WTC11 (cell line): ENCODE results near the gene EDEM2. TPM values are rescaled to one million over a fixed set of nuclear protein-coding genes. Genes with fewer than 3 reads are reported as not detected.
A peak's percentile ranks its signal among the peaks of the same experiment; 100 is the strongest.

Source experiments
- ATAC-seq: fragments of 200-7000 bp; cut with Tn5 transposase; 2 replicates; pipeline ENCODE4 v1.10.0; 2021; ENCODE audit warnings: mild to moderate bottlenecking, moderate library complexity
- CTCF ChIA-PET: fragments of 300-600 bp; sonication (Branson Sonifier 250); formaldehyde crosslinking; loops from one replicate; lab custom pipeline; 2021; ENCODE audit warnings: antibody characterized with exemption; lab: Charles Lee
- POLR2A ChIA-PET: fragments of 350-600 bp; sonication (Branson Sonifier 250); formaldehyde crosslinking; loops from one replicate; lab custom pipeline; 2021; ENCODE audit warnings: antibody characterized with exemption; lab: Charles Lee
- DNase-seq: peaks from one replicate; pipeline ENCODE4 v3.0.0; 2021; ENCODE audit warnings: low spot score
- H3K27ac Mint-ChIP-seq: 2 replicates; pipeline ENCODE4 v1.8.0; 2021; ENCODE audit warnings: mixed read lengths
- H3K27me3 Mint-ChIP-seq: 2 replicates; pipeline ENCODE4 v1.8.0; 2021; ENCODE audit warnings: low read depth, mild to moderate bottlenecking, moderate library complexity, mixed read lengths
- H3K36me3 Mint-ChIP-seq: 2 replicates; pipeline ENCODE4 v1.8.0; 2021; ENCODE audit warnings: mixed read lengths
- H3K4me1 Mint-ChIP-seq: 2 replicates; pipeline ENCODE4 v1.8.0; 2022; ENCODE audit warnings: mixed read lengths
- H3K4me3 Mint-ChIP-seq: 2 replicates; pipeline ENCODE4 v1.8.0; 2021; ENCODE audit warnings: mild to moderate bottlenecking, moderate library complexity, mixed read lengths
- H3K9me3 Mint-ChIP-seq: 2 replicates; pipeline ENCODE4 v1.8.0; 2021; ENCODE audit warnings: mixed read lengths
- ARID4B ChIP-seq: sonication (generic); formaldehyde crosslinking; IDR thresholded peaks from 2 replicates; pipeline ENCODE4 v1.8.0; 2023; ENCODE audit warnings: missing genetic modification reagents, mild to moderate bottlenecking, borderline replicate concordance
- CBFB ChIP-seq: sonication (generic); formaldehyde crosslinking; IDR thresholded peaks from 2 replicates; pipeline ENCODE4 v1.8.1; 2022; ENCODE audit warnings: mild to moderate bottlenecking, low read depth, missing genetic modification reagents
- CDX4 ChIP-seq: fragments of 250-450 bp; sonication (Bioruptor Pico); IDR thresholded peaks from 2 replicates; pipeline ENCODE4 v1.9.0; 2021; ENCODE audit warnings: moderate library complexity, mild to moderate bottlenecking, inconsistent platforms, borderline replicate concordance
- CREM ChIP-seq: sonication (generic); formaldehyde crosslinking; IDR thresholded peaks from 2 replicates; pipeline ENCODE4 v1.8.1; 2022; ENCODE audit warnings: mild to moderate bottlenecking, missing genetic modification reagents, moderate library complexity
- E2F5 ChIP-seq: sonication (generic); formaldehyde crosslinking; IDR thresholded peaks from 2 replicates; pipeline ENCODE4 v1.8.1; 2022; ENCODE audit warnings: mild to moderate bottlenecking, moderate library complexity, missing genetic modification reagents
- ELF4 ChIP-seq: sonication (generic); formaldehyde crosslinking; IDR thresholded peaks from 2 replicates; pipeline ENCODE4 v1.8.1; 2022; ENCODE audit warnings: low read depth, mild to moderate bottlenecking, moderate library complexity, missing genetic modification reagents
- EMX1 ChIP-seq: fragments of 250-450 bp; sonication (Bioruptor Pico); IDR thresholded peaks from 2 replicates; pipeline ENCODE4 v1.8.0; 2021; ENCODE audit warnings: mild to moderate bottlenecking
- ESRRA ChIP-seq: sonication (generic); formaldehyde crosslinking; IDR thresholded peaks from 2 replicates; pipeline ENCODE4 v1.8.1; 2022; ENCODE audit warnings: mild to moderate bottlenecking, missing genetic modification reagents, borderline replicate concordance
- FOXP1 ChIP-seq: sonication (generic); formaldehyde crosslinking; IDR thresholded peaks from 2 replicates; pipeline ENCODE4 v1.8.0; 2022; ENCODE audit warnings: missing genetic modification reagents, mild to moderate bottlenecking, moderate library complexity, borderline replicate concordance
- GRHL2 ChIP-seq: fragments of 250-450 bp; sonication (Bioruptor Pico); IDR thresholded peaks from 2 replicates; pipeline ENCODE4 v1.8.0; 2022; ENCODE audit warnings: mild to moderate bottlenecking, moderate library complexity; ENCODE audit not compliant: insufficient replicate concordance, severe bottlenecking
- IRF2 ChIP-seq: sonication (generic); formaldehyde crosslinking; IDR thresholded peaks from 2 replicates; pipeline ENCODE4 v1.8.0; 2022; ENCODE audit warnings: low read depth, missing genetic modification reagents, borderline replicate concordance
- JUN ChIP-seq: sonication (generic); formaldehyde crosslinking; IDR thresholded peaks from 2 replicates; pipeline ENCODE4 v1.8.0; 2023; ENCODE audit warnings: mild to moderate bottlenecking, missing genetic modification reagents
- NFATC4 ChIP-seq: fragments of 250-450 bp; sonication (Bioruptor Pico); IDR thresholded peaks from 2 replicates; pipeline ENCODE4 v1.9.0; 2021; ENCODE audit warnings: mild to moderate bottlenecking
- PRDM15 ChIP-seq: sonication (generic); formaldehyde crosslinking; IDR thresholded peaks from 2 replicates; pipeline ENCODE4 v1.8.0; 2022; ENCODE audit warnings: missing genetic modification reagents
- PREB ChIP-seq: sonication (generic); formaldehyde crosslinking; IDR thresholded peaks from 2 replicates; pipeline ENCODE4 v1.8.1; 2022; ENCODE audit warnings: mild to moderate bottlenecking, missing genetic modification reagents, moderate library complexity, borderline replicate concordance
- SMAD4 ChIP-seq: sonication (generic); formaldehyde crosslinking; IDR thresholded peaks from 2 replicates; pipeline ENCODE4 v1.8.0; 2022; ENCODE audit warnings: mild to moderate bottlenecking, missing genetic modification reagents
- SOX15 ChIP-seq: fragments of 250-450 bp; sonication (Bioruptor Pico); IDR thresholded peaks from 2 replicates; pipeline ENCODE4 v1.9.0; 2021; ENCODE audit warnings: mild to moderate bottlenecking
- TEAD1 ChIP-seq: sonication (generic); formaldehyde crosslinking; IDR thresholded peaks from 2 replicates; pipeline ENCODE4 v1.8.0; 2022; ENCODE audit warnings: mild to moderate bottlenecking, missing genetic modification reagents
- ZMAT4 ChIP-seq: fragments of 250-450 bp; sonication (Bioruptor Pico); IDR thresholded peaks from 2 replicates; pipeline ENCODE4 v1.9.0; 2021; ENCODE audit warnings: mild to moderate bottlenecking
- ZNF219 ChIP-seq: sonication (generic); formaldehyde crosslinking; IDR thresholded peaks from 2 replicates; pipeline ENCODE4 v1.8.0; 2023; ENCODE audit warnings: missing genetic modification reagents, mild to moderate bottlenecking, borderline replicate concordance
- ZNF263 ChIP-seq: sonication (generic); formaldehyde crosslinking; IDR thresholded peaks from 2 replicates; pipeline ENCODE4 v1.8.1; 2022; ENCODE audit warnings: low read depth, mild to moderate bottlenecking, moderate library complexity, missing genetic modification reagents
- ZNF317 ChIP-seq: sonication (generic); formaldehyde crosslinking; IDR thresholded peaks from 2 replicates; pipeline ENCODE4 v1.8.1; 2023; ENCODE audit warnings: low read depth, mild to moderate bottlenecking, moderate library complexity, missing genetic modification reagents, borderline replicate concordance
- ZNF423 ChIP-seq: fragments of 250-450 bp; sonication (Bioruptor Pico); IDR thresholded peaks from 2 replicates; pipeline ENCODE4 v2.1.2; 2022; ENCODE audit warnings: mild to moderate bottlenecking, moderate library complexity
- total RNA-seq: library from RNA; stranded (reverse); gene quantifications from 3 replicates; pipeline ENCODE4 v1.2.3, GENCODE V29; 2021

EDEM2 gene
- total RNA-seq, 1 experiment from 2014 or later = 22.7 TPM

GRCh38 chr20:35093267-35093884 lies 53.8 kb downstream of the EDEM2 start (continued):
- TF ChIP-seq ARID4B (CRISPR knock-in tag) (no peak), ZNF219 (CRISPR knock-in tag) (no peak), PRDM15 (CRISPR knock-in tag) (no peak), ESRRA (CRISPR knock-in tag) (no peak), ELF4 (CRISPR knock-in tag) (no peak), ZNF263 (CRISPR knock-in tag) (no peak), IRF2 (CRISPR knock-in tag) (no peak), FOXP1 (CRISPR knock-in tag) (no peak)
- TF ChIP-seq, all 79 proteins: peak for 0

- CTCF ChIA-PET = interaction anchor here (0.6 to 1.4 kb wide), 15 partner anchors 13 to 362 kb away, joined by 3 to 4 read pairs (median 3); partner anchors contain the start of gene EDEM2
- DNase-seq = peak; percentile 88
- ATAC-seq = peak; percentile 90
- POLR2A ChIA-PET = interaction anchor here (0.6 to 1.1 kb wide), 3 partner anchors 41 to 177 kb away, joined by 3 to 11 read pairs (median 4); partner anchors contain the start of gene EDEM2
- Mint-ChIP-seq H3K4me3 (peak within 1 kb of the TSS; percentile 89), H3K36me3 (peaks cover 4% of the 10 kb centered on the region), H3K4me1 (peaks cover 31% of the 10 kb centered on the region), H3K27ac (peak within 1 kb of the TSS; percentile 97), H3K27me3 (peaks cover 8% of the 10 kb centered on the region; the same call in 1 of the 2 replicates), H3K9me3 (peaks cover under 1% of the 10 kb centered on the region; the same call in 1 of the 2 replicates)
- TF ChIP-seq TEAD1 (peak; percentile 58; the same call in 1 of the 2 replicates), CDX4 (CRISPR knock-in tag) (no peak), EMX1 (CRISPR knock-in tag) (no peak), CBFB (CRISPR knock-in tag) (no peak), SOX15 (CRISPR knock-in tag) (no peak), PREB (CRISPR knock-in tag) (no peak), SMAD4 (CRISPR knock-in tag) (no peak), ZMAT4 (CRISPR knock-in tag) (no peak), ZNF317 (CRISPR knock-in tag) (no peak), NFATC4 (CRISPR knock-in tag) (no peak), CREM (CRISPR knock-in tag) (peak; percentile 71; the same call in 1 of the 2 replicates), FOXP1 (CRISPR knock-in tag) (peak; percentile 63; the same call in 1 of the 2 replicates), JUN (CRISPR knock-in tag) (no peak), ZNF423 (CRISPR knock-in tag) (no peak), E2F5 (0 out of 2 replicates have a peak, but pooled peaks have one; percentile 67), GRHL2 (CRISPR knock-in tag) (no peak)
These were observed 54.4 kb downstream of the EDEM2 start, which contains the start of gene TRPC4AP for GRCh38 chr20:35092524-35093266. TRPC4AP (minus strand) TSS chr20:35092807; CDS start chr20:35092781, 26 bp downstream.
